ENCODE results near the gene HOXA5.

Gene HOXA5

DNA sequence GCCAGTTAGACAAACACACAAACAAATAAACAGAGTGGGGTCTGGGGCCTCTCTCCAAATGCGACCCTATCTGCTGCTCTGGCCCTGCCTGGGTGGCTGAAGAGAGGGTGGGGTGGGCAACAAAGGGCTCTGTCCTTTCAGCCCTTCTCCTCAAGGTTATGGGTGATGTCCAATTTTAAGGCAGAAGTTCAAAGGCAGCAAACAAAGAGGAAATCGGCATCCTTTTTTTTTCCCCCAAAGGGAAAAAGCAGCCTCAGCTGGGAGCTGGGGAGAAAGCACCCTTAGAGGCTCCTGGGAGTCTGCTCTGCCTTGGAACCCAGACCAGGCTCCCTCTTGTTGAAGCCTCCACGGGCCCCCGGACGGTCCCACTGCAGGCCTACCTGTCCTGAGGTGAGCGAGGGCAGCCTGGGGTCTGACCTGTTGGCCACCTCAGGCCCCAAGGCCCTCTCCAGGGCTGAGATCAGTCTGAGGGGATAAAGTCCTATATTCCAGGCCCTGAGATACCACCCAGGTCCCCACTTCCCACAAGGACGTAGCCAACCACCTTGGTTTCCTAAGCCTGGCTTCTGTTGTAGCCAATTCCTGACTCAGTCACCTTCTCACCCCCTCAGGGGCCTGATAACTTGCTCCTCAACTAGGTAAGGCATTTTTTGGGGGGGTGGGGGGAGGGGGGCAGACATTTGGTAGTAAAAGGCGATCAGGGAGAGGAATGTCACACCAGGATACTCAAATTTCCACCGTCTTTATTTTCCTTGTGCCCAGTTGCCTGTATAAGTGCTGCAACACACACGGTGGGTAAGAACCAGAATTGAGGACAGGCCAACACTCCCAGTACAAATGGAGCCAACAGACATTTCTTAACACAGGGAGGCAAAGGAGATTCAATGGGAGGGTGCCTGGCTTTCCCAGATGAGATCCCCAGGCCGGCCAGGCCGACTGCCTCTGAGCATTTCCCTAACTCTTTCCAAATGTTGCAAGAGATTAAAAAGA, 37.2 kb upstream of the HOXA5 start:
- peak; percentile 61 for DNase-seq (ENCODE audit: low spot score)
- H3K4me3 ChIP-seq (ENCODE audit: severe bottlenecking) = peak overlapping the region; percentile 33
- ATAC-seq (ENCODE audit: low read depth) = no peak
- H3K27ac ChIP-seq (ENCODE audit: poor library complexity, severe bottlenecking) = peak overlapping the region; percentile 93
- no peaks in the 10 kb centered on the region for H3K36me3 ChIP-seq (ENCODE audit: low read depth)
- peaks cover 18% of the 10 kb centered on the region for H3K4me1 ChIP-seq (ENCODE audit: insufficient read depth, poor library complexity, severe bottlenecking)
- no peaks in the 10 kb centered on the region for H3K27me3 ChIP-seq (ENCODE audit: insufficient read depth, poor library complexity, severe bottlenecking)
- TF ChIP-seq, protein P1, sequence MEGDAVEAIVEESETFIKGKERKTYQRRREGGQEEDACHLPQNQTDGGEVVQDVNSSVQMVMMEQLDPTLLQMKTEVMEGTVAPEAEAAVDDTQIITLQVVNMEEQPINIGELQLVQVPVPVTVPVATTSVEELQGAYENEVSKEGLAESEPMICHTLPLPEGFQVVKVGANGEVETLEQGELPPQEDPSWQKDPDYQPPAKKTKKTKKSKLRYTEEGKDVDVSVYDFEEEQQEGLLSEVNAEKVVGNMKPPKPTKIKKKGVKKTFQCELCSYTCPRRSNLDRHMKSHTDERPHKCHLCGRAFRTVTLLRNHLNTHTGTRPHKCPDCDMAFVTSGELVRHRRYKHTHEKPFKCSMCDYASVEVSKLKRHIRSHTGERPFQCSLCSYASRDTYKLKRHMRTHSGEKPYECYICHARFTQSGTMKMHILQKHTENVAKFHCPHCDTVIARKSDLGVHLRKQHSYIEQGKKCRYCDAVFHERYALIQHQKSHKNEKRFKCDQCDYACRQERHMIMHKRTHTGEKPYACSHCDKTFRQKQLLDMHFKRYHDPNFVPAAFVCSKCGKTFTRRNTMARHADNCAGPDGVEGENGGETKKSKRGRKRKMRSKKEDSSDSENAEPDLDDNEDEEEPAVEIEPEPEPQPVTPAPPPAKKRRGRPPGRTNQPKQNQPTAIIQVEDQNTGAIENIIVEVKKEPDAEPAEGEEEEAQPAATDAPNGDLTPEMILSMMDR (IDR thresholded peaks at IDR 0.05; ENCODE audit: poor library complexity, severe bottlenecking) = no peak
- no peaks in the 10 kb centered on the region for H3K9me3 ChIP-seq (ENCODE audit: severe bottlenecking)

DNA sequence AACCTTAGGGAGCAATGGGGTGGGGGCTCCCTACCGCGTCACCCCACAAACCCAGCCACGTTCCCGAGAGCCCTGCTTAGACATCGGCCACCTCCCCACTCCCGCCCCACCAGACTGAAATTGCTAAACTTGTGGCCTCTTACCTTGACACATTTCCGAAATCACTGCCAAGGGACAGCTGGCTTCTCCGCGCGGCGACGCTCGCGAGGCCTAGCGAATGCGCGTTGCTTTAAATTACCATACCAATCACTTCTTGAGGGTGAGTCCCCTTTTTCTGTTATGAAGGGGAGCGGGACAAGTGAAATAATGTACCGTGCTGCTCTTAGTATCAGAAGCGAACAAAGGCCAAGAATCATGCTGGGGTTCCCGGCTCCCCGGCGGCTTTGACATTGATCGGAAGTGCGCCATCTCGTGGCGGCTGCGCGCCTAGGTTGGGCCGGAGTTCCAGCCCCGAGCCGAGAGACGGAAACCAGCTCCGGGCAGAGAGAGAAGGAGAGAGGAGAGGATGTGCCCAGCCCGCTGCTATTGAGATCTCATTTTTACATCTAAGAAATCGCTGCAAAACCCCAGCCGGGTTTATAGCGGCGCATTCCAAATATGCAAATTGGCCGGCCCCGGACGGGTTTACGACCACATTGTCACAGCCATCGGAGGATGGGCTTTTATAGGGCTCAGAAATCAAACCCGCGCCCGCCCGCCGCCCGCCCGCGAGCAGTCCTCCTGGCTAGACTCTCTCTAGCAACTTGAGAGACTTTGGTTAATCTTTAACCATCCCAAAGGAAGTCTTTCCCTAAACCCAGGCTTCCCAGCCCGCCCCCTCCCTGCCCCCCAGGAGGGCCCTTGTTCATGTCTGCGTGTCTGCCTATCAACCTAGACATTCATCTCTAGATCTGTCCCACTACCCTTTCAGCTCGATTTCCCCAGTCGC, 36.3 kb upstream of the HOXA5 start:
- ATAC-seq (ENCODE audit: low read depth) = peak; percentile 42
- H3K27me3 ChIP-seq (ENCODE audit: insufficient read depth, poor library complexity, severe bottlenecking) = no peaks in the 10 kb centered on the region

DNA sequence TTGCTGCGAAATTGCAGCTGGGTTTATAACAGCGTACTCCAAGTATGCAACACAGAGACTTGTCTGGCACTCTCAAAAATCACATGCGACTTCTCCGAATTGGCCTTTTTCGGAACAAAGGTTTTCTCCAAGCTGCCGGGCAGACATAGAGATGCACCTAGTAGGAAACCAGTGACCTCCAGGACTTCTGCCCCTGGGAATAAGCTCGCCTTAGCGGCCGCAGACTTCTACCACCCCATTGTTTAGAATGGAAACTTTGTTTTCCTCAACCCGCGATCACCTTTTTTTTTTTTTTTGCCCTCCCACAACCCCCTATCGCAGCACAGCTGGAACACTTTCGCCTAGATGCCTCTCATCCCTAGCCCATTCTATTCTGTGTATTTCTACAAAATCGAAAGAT, 35.5 kb upstream of the HOXA5 start:
- Histone ChIP-seq H3K36me3 (ENCODE audit: low read depth) (no peaks in the 10 kb centered on the region), H3K9me3 (ENCODE audit: severe bottlenecking) (no peaks in the 10 kb centered on the region), H3K27ac (ENCODE audit: poor library complexity, severe bottlenecking) (peak overlapping the region; percentile 93), H3K27me3 (ENCODE audit: insufficient read depth, poor library complexity, severe bottlenecking) (no peaks in the 10 kb centered on the region), H3K4me3 (ENCODE audit: severe bottlenecking) (peak overlapping the region; percentile 33), H3K4me1 (ENCODE audit: insufficient read depth, poor library complexity, severe bottlenecking) (peaks cover 26% of the 10 kb centered on the region)
- TF ChIP-seq, protein P1 (IDR thresholded peaks at IDR 0.05; ENCODE audit: poor library complexity, severe bottlenecking) = no peak
- DNase-seq (ENCODE audit: low spot score) (no peak), ATAC-seq (ENCODE audit: low read depth) (no peak)

More for the DNA sequence above, 36.3 kb upstream of the HOXA5 start:
- Histone ChIP-seq H3K27ac (ENCODE audit: poor library complexity, severe bottlenecking) (peak overlapping the region; percentile 93), H3K9me3 (ENCODE audit: severe bottlenecking) (no peaks in the 10 kb centered on the region), H3K36me3 (ENCODE audit: low read depth) (no peaks in the 10 kb centered on the region), H3K4me3 (ENCODE audit: severe bottlenecking) (peak overlapping the region; percentile 33), H3K4me1 (ENCODE audit: insufficient read depth, poor library complexity, severe bottlenecking) (peaks cover 25% of the 10 kb centered on the region)
- DNase-seq (ENCODE audit: low spot score) = peak; percentile 82
- TF ChIP-seq, protein P1 (IDR thresholded peaks at IDR 0.05; ENCODE audit: poor library complexity, severe bottlenecking) = peak; percentile 94

DNA sequence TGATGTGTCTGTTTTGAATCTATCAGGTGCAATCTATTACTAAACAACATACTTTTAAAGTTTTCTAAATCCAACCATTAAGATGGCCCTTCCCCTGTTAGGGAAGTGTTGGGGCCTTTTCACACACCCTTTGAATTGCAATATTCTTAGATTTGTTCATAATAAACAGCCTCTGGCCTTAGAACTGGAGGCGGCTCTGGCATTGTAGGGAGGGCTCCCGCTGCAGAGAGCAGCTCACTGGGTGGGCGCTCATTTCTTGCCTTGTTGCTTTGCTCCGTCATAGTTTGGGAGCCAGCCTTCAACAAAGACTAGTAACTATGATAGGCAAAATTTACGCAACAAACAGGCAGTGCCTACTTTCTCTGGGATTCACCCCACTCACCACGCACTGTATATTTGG, 34.9 kb upstream of the HOXA5 start:
- TF ChIP-seq, protein P1 (IDR thresholded peaks at IDR 0.05; ENCODE audit: poor library complexity, severe bottlenecking) = no peak
- ATAC-seq (ENCODE audit: low read depth) (peak; percentile 25), DNase-seq (ENCODE audit: low spot score) (peak; percentile 55)
- no peaks in the 10 kb centered on the region for H3K36me3 ChIP-seq (ENCODE audit: low read depth)
- H3K4me1 ChIP-seq (ENCODE audit: insufficient read depth, poor library complexity, severe bottlenecking) = peaks cover 26% of the 10 kb centered on the region
- peak overlapping the region; percentile 33 for H3K4me3 ChIP-seq (ENCODE audit: severe bottlenecking)
- no peaks in the 10 kb centered on the region for H3K9me3 ChIP-seq (ENCODE audit: severe bottlenecking)
- H3K27me3 ChIP-seq (ENCODE audit: insufficient read depth, poor library complexity, severe bottlenecking) = no peaks in the 10 kb centered on the region
- H3K27ac ChIP-seq (ENCODE audit: poor library complexity, severe bottlenecking) = peak overlapping the region; percentile 93
